SK-N-SH (cell line): Measurements from ENCODE around the gene RPS6KA2. TPM values are rescaled to one million over a fixed set of nuclear protein-coding genes. Genes with fewer than 3 reads are reported as not detected.

Experiments
- CTCF ChIA-PET: fragments of 300-600, 350-600 bp; formaldehyde crosslinking; extraction: SDS; loops from one replicate; lab custom pipeline; 2021; lab: Yijun Ruan, JAX
- POLR2A ChIA-PET: fragments of 350-600 bp; sonication (Branson Sonifier 250); formaldehyde crosslinking; extraction: SDS; loops from one replicate; lab custom pipeline; 2020; ENCODE audit warnings: antibody characterized with exemption, inconsistent platforms; lab: Yijun Ruan, JAX
- DNase-seq: peaks from one replicate; pipeline ENCODE4 v3.0.0; 2012
- H2AFZ ChIP-seq: fragments of 200-600 bp; sonication (generic); 2 replicates; pipeline ENCODE4 v1.8.1; 2016; ENCODE audit warnings: antibody characterized with exemption, mild to moderate bottlenecking, low read depth
- H3F3A ChIP-seq: fragments of 200-600 bp; sonication (generic); replicated peaks from 2 replicates; pipeline ENCODE3; 2016; ENCODE audit warnings: antibody characterized with exemption, mild to moderate bottlenecking; ENCODE audit not compliant: insufficient read depth
- H3K27ac ChIP-seq, 2 experiments: fragments of 200-500 bp in 1 of 2; fragments of 200-600 bp in 1 of 2; sonication (Bioruptor generic) in 1 of 2; sonication (generic), shearing (Covaris generic) in 1 of 2; 2 replicates each; pipeline versions ENCODE4 v1.5.1 to v1.6.1; 2014 to 2016; ENCODE audit warnings: low read depth in 2 of 2, inconsistent platforms in 1 of 2, low read length in 1 of 2, mild to moderate bottlenecking in 1 of 2, mixed read lengths in 1 of 2
- H3K27me3 ChIP-seq: fragments of 200-600 bp; sonication (generic), shearing (Covaris generic); 2 replicates; pipeline ENCODE4 v1.6.1; 2016; ENCODE audit warnings: mixed run types; ENCODE audit not compliant: insufficient read depth
- H3K36me3 ChIP-seq, 2 experiments: fragments of 200-500 bp in 1 of 2; fragments of 200-600 bp in 1 of 2; sonication (Bioruptor generic) in 1 of 2; sonication (generic) in 1 of 2; replicated peaks in 1 of 2; 2 replicates each; pipeline versions ENCODE3 to v1.5.1; 2014 to 2016; ENCODE audit warnings: low read length in 1 of 2, mild to moderate bottlenecking in 1 of 2; ENCODE audit not compliant: insufficient read depth in 2 of 2, control insufficient read depth in 1 of 2
- H3K4me1 ChIP-seq, 2 experiments: fragments of 200-500 bp in 1 of 2; fragments of 200-600 bp in 1 of 2; sonication (Bioruptor generic) in 1 of 2; sonication (generic), shearing (Covaris generic) in 1 of 2; 2 replicates each; pipeline versions ENCODE4 v1.5.1 to v1.6.1; 2014 to 2016; ENCODE audit warnings: low read depth in 1 of 2, low read length in 1 of 2, mixed run types in 1 of 2; ENCODE audit not compliant: insufficient read depth in 2 of 2, control insufficient read depth in 1 of 2
- H3K4me2 ChIP-seq: fragments of 200-600 bp; sonication (generic), shearing (Covaris generic); 2 replicates; pipeline ENCODE4 v1.6.1; 2017; ENCODE audit warnings: mixed run types
- H3K4me3 ChIP-seq, 2 experiments: fragments of 200-500 bp in 1 of 2; fragments of 200-600 bp in 1 of 2; sonication (Bioruptor generic) in 1 of 2; sonication (generic), shearing (Covaris generic) in 1 of 2; 2 replicates each; pipeline versions ENCODE4 v1.5.1 to v1.8.1; 2014 to 2016; ENCODE audit warnings: low read depth in 2 of 2, inconsistent platforms in 1 of 2, low read length in 1 of 2, mild to moderate bottlenecking in 1 of 2, mixed read lengths in 1 of 2, moderate library complexity in 1 of 2
- H3K79me2 ChIP-seq: fragments of 200-600 bp; sonication (generic); 2 replicates; pipeline ENCODE4 v1.8.1; 2017; ENCODE audit warnings: mild to moderate bottlenecking; ENCODE audit not compliant: insufficient read depth
- H3K9ac ChIP-seq: fragments of 200-600 bp; sonication (generic); 2 replicates; pipeline ENCODE4 v1.6.1; 2017; ENCODE audit warnings: mixed run types
- H3K9me2 ChIP-seq: fragments of 200-600 bp; sonication (generic); 2 replicates; pipeline ENCODE4 v1.6.1; 2017; ENCODE audit warnings: mixed run types
- H3K9me3 ChIP-seq: fragments of 200-600 bp; sonication (generic); 2 replicates; pipeline ENCODE4 v1.6.1; 2017; ENCODE audit warnings: mixed run types, mild to moderate bottlenecking, moderate library complexity
- H4K20me1 ChIP-seq: fragments of 200-600 bp; sonication (generic); 2 replicates; pipeline ENCODE4 v1.6.1; 2017; ENCODE audit warnings: mild to moderate bottlenecking, mixed run types; ENCODE audit not compliant: insufficient read depth
- CTCF ChIP-seq: fragments of 200-600 bp; sonication (generic); IDR thresholded peaks from 2 replicates; pipeline ENCODE4 v1.6.1; 2017; ENCODE audit warnings: antibody characterized with exemption, mild to moderate bottlenecking, moderate library complexity
- EP300 ChIP-seq, 2 experiments: IDR thresholded peaks; 2 replicates each; pipeline versions ENCODE4 v1.4.0 to v1.6.1; 2012; ENCODE audit warnings: borderline replicate concordance in 1 of 2, low read depth in 1 of 2, low read length in 1 of 2
- EZH2phosphoT487 ChIP-seq: fragments of 200-600 bp; sonication (generic); IDR thresholded peaks from 2 replicates; pipeline ENCODE4 v1.6.1; 2017; ENCODE audit warnings: low read depth, mixed run types, mild to moderate bottlenecking, antibody characterized with exemption, moderate library complexity, borderline replicate concordance
- FOSL2 ChIP-seq: IDR thresholded peaks from 2 replicates; pipeline ENCODE4 v1.4.0; 2012; ENCODE audit warnings: low read depth, mild to moderate bottlenecking, moderate library complexity, borderline replicate concordance
- FOXJ3 ChIP-seq: sonication (generic); formaldehyde crosslinking; IDR thresholded peaks from 2 replicates; pipeline ENCODE4 v1.5.1; 2020; ENCODE audit warnings: mild to moderate bottlenecking, missing genetic modification reagents
- GABPA ChIP-seq: IDR thresholded peaks from 2 replicates; pipeline ENCODE4 v1.4.0; 2012; ENCODE audit warnings: low read depth, mild to moderate bottlenecking
- GATA2 ChIP-seq: sonication (generic); formaldehyde crosslinking; IDR thresholded peaks from 2 replicates; pipeline ENCODE4 v1.5.0; 2020; ENCODE audit warnings: mild to moderate bottlenecking, missing genetic modification reagents
- MAX ChIP-seq: IDR thresholded peaks from 2 replicates; pipeline ENCODE4 v1.4.0; 2012; ENCODE audit warnings: low read depth
- NRF1 ChIP-seq: IDR thresholded peaks from 2 replicates; pipeline ENCODE4 v1.6.1; 2012; ENCODE audit warnings: low read depth, mild to moderate bottlenecking, low read length
- POLR2AphosphoS5 ChIP-seq: IDR thresholded peaks from 2 replicates; pipeline ENCODE4 v1.6.1; 2012; ENCODE audit warnings: low read depth, low read length
- SIN3A ChIP-seq: IDR thresholded peaks from 2 replicates; pipeline ENCODE4 v1.6.1; 2012; ENCODE audit warnings: low read depth, mild to moderate bottlenecking, low read length, moderate library complexity, borderline replicate concordance
- SMC3 ChIP-seq: IDR thresholded peaks from 2 replicates; pipeline ENCODE4 v1.6.1; 2012; ENCODE audit warnings: low read depth, low read length, improper control_type of control experiment
- USF1 ChIP-seq: IDR thresholded peaks from 2 replicates; pipeline ENCODE4 v1.4.0; 2012; ENCODE audit warnings: low read depth, borderline replicate concordance
- USF2 ChIP-seq: fragments of 150-350 bp; IDR thresholded peaks from 2 replicates; pipeline ENCODE4 v1.6.1; 2017; ENCODE audit warnings: antibody characterized with exemption, low read length, low read depth, borderline replicate concordance
- ZBTB33 ChIP-seq: IDR thresholded peaks from 2 replicates; pipeline ENCODE4 v1.4.0; 2012; ENCODE audit warnings: low read depth, borderline replicate concordance
- WGBS: methylation state at CpG from one replicate; pipeline ENCODE4 v1.1.6; 2017; ENCODE audit warnings: low lambda C conversion rate; 5-methylcytosine and 5-hydroxymethylcytosine counted together
- polyA plus RNA-seq, 3 experiments: library from polyadenylated mRNA; depleted of rRNA; stranded (reverse); fragments of >200 nt; gene quantifications; 2 replicates each; pipeline ENCODE4 v1.2.3, GENCODE V29; 2012

RPS6KA2 gene
- polyA plus RNA-seq, 1 of the 3 experiments (the other 2 are of a cell fraction) = 59.5 TPM

GRCh38 chr6:166423781-166424180 is 203.3 kb downstream of the RPS6KA2 start:
- no peak overlapping the region for H3K9ac ChIP-seq
- no peak for TF ChIP-seq SMC3
- TF ChIP-seq CTCF = no peak
- no peak for TF ChIP-seq POLR2AphosphoS5
- TF ChIP-seq EP300 (IDR thresholded peaks at IDR 0.05; ENCODE audit: borderline replicate concordance in 1 of 2, low read depth in 1 of 2, low read length in 1 of 2) = no peak
- no peak for TF ChIP-seq USF1
- no peaks in the 10 kb centered on the region for H3K27me3 ChIP-seq
- H3K9me3 ChIP-seq = no peaks in the 10 kb centered on the region
- H3K4me3 ChIP-seq = no peak overlapping the region
- no peaks in the 10 kb centered on the region for H3K79me2 ChIP-seq
- H3K9me2 ChIP-seq = no peaks in the 10 kb centered on the region
- WGBS = 90% methylated on average over 7 of the region's 7 CpGs
- H4K20me1 ChIP-seq = no peaks in the 10 kb centered on the region
- CTCF ChIA-PET = no interaction called here
- H3F3A ChIP-seq = no peaks in the 10 kb centered on the region
- H2AFZ ChIP-seq = no peak overlapping the region
- H3K4me2 ChIP-seq = no peak overlapping the region
- no peak for DNase-seq
- H3K36me3 ChIP-seq = peaks cover 7 to 58% of the 10 kb centered on the region in 2 experiments
- POLR2A ChIA-PET = no interaction called here
- H3K27ac ChIP-seq = no peak overlapping the region
- no peaks in the 10 kb centered on the region; a peak in 1 of 4 replicates for H3K4me1 ChIP-seq

GRCh38 chr6:166423051-166423745 is 203.9 kb downstream of the RPS6KA2 start:
- H2AFZ ChIP-seq = no peak overlapping the region
- no peak overlapping the region for H3K9ac ChIP-seq
- H3K36me3 ChIP-seq = peaks cover 7 to 62% of the 10 kb centered on the region in 2 experiments
- no peaks in the 10 kb centered on the region for H3K79me2 ChIP-seq
- H3K9me2 ChIP-seq = no peaks in the 10 kb centered on the region
- no peaks in the 10 kb centered on the region for H3K27me3 ChIP-seq
- H3K27ac ChIP-seq = no peak overlapping the region; a peak in 1 of 4 replicates
- POLR2A ChIA-PET = no interaction called here
- no peaks in the 10 kb centered on the region; a peak in 1 of 4 replicates for H3K4me1 ChIP-seq
- H3K4me3 ChIP-seq = no peak overlapping the region
- CTCF ChIA-PET = interaction anchor here (0.9 kb wide), 1 partner anchor 352 kb away, joined by 3 read pairs; no protein-coding TSS in a partner anchor
- H3F3A ChIP-seq = no peaks in the 10 kb centered on the region
- no peak overlapping the region for H3K4me2 ChIP-seq
- no peak for TF ChIP-seq MAX
- no peak for TF ChIP-seq SIN3A
- TF ChIP-seq USF2 = no peak
- TF ChIP-seq GATA2 = no peak
- TF ChIP-seq FOSL2 = no peak
- no peak for TF ChIP-seq SMC3
- no peak for TF ChIP-seq FOXJ3 (CRISPR knock-in tag)
- no peak for TF ChIP-seq GABPA
- TF ChIP-seq NRF1 = no peak
- no peak for TF ChIP-seq ZBTB33
- no peak for TF ChIP-seq EZH2phosphoT487
- no peaks in the 10 kb centered on the region for H3K9me3 ChIP-seq
- 88% methylated on average over 18 of the region's 22 CpGs for WGBS
- H4K20me1 ChIP-seq = no peaks in the 10 kb centered on the region
- no peak for DNase-seq
